Activated CD8-positive, alpha-beta T cell treated with anti-CD3 and anti-CD28 coated beads, Interleukin-2, amount 10 ng/mL, durations not matched to agents 7 days and 5 days (primary cell): ENCODE measurements around the gene KDM1A. TPM values are rescaled to one million over a fixed set of nuclear protein-coding genes. Genes with fewer than 3 reads are reported as not detected.

Experiments used
- ATAC-seq: fragments of 150-1000 bp; cut with Tn5 transposase; one replicate; pipeline ENCODE4 v1.10.0; 2021; ENCODE audit warnings: moderate library complexity
- CTCF ChIA-PET: fragments of 350-600 bp; sonication (Branson Sonifier 250); formaldehyde crosslinking; loops from one replicate; lab custom pipeline; 2021; ENCODE audit warnings: antibody characterized with exemption; lab: Charles Lee
- POLR2A ChIA-PET: fragments of 350-600 bp; sonication (Branson Sonifier 250); formaldehyde crosslinking; loops from one replicate; lab custom pipeline; 2021; ENCODE audit warnings: antibody characterized with exemption; lab: Charles Lee
- DNase-seq: peaks from one replicate; pipeline ENCODE4 v3.0.0-alpha.2; 2020
- H3K27ac Mint-ChIP-seq: one replicate; pipeline ENCODE4 v1.8.0; 2021; ENCODE audit warnings: mild to moderate bottlenecking, mixed read lengths
- H3K27me3 Mint-ChIP-seq: one replicate; pipeline ENCODE4 v1.8.0; 2021; ENCODE audit warnings: low read depth, mixed read lengths
- H3K36me3 Mint-ChIP-seq: one replicate; pipeline ENCODE4 v1.8.0; 2021; ENCODE audit warnings: low read depth, mixed read lengths
- H3K4me1 Mint-ChIP-seq: one replicate; pipeline ENCODE4 v1.8.0; 2021; ENCODE audit warnings: low read depth, mixed read lengths
- H3K4me3 Mint-ChIP-seq: one replicate; pipeline ENCODE4 v1.8.0; 2021; ENCODE audit warnings: mild to moderate bottlenecking, mixed read lengths
- H3K9me3 Mint-ChIP-seq: one replicate; pipeline ENCODE4 v1.8.0; 2022; ENCODE audit warnings: mixed read lengths; ENCODE audit not compliant: insufficient read depth
- microRNA-seq: library from miRNA; unstranded; fragments of <30 nt; microRNA quantifications from one replicate; pipeline ENCODE4 v1.2.0, GENCODE V29; 2022
- total RNA-seq, 2 experiments: library from RNA; stranded (reverse); gene quantifications; one replicate each; pipeline ENCODE4 v1.2.3, GENCODE V29; 2021

Gene KDM1A
- total RNA-seq, 2 experiments from 2014 or later, result 53.4 to 54.7 TPM

DNA sequence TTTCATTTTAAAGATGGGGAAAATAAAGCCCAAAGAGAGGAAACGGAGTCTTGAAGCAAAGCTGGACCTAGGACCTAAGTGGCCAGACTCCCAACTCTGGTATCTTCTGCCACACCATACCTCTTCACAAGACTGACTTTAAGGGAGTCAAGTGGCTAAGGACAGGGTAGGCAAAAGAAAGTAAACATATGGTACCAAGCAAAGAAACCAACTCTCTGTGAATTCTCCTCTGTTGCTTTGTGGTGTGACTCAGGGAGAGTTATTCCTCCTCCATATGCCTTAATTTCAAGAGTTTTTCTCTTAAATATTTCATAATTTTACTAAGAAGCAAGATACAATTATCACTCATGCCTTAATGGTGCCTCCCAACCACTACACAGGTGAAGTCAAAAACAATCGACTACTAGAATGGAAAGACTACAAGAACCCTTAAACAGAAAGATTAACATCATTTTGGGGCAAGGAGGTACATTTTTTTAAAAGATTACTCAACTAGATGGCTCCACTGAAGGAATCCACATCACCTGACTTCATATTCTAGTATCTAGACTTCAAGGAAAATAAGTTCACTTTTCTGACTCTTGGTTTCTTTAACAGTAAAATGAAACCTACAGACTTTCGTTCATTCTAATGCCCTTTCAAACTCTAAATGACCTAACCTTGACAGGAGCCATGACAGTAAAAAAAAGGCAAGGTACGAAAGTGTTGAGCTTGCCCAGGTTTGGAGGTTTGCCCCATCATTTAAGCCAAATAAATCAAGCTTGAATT lies 105.2 kb downstream of the KDM1A start:
- H3K4me1 Mint-ChIP-seq, result peaks cover 17% of the 10 kb centered on the region
- no peak overlapping the region for H3K4me3 Mint-ChIP-seq
- no peaks in the 10 kb centered on the region for H3K9me3 Mint-ChIP-seq
- DNase-seq (no peak), ATAC-seq (no peak)
- ChIA-PET CTCF (interaction anchor here (0.8 to 2.1 kb wide), 2 partner anchors 54 to 60 kb away, joined by 3 to 9 read pairs; no protein-coding TSS in a partner anchor), POLR2A (no interaction called here)
- no peaks in the 10 kb centered on the region for H3K36me3 Mint-ChIP-seq
- no peak overlapping the region for H3K27ac Mint-ChIP-seq
- H3K27me3 Mint-ChIP-seq, result no peaks in the 10 kb centered on the region

DNA sequence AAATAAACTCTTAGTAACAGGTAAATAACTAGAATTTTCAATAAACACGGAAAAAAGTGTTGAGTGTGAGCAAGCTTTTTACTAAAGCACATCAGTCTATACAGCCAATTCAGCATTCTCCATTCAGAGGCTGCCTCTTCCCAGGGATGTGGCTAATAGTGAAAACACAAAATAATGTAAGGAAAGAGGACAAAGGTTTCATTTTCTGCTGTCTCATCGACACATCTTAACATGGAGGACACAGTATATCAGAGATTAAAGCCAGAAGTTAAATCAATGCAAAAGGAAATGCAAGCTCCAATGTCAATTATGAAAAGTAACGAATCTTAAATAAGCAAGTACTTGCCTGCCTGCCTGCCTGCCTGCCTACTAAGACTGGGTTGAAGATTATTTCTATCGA lies 106.2 kb downstream of the KDM1A start:
- CTCF ChIA-PET, result interaction anchor here (1.6 to 2.1 kb wide), 2 partner anchors 25 to 58 kb away, joined by 4 to 9 read pairs; no protein-coding TSS in a partner anchor
- POLR2A ChIA-PET, result no interaction called here

DNA sequence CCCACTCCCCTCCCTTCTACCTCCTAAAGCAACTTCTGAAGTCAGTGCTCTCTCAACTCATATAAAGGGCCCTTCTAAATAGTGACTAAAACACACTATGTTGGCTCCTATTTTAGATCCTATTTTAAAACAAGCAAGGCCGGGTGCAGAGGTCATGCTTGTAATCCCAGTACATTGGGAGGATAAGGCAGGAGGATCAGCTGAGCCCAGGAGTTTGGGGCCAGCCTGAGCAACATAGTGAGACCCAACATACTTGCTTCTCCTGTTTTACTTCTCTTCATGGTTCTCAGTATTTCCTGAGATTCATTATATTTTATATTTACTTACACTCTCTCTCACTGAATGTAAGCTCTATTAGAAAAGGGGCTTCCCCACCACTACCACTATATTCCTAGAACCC lies 106.9 kb downstream of the KDM1A start:
- CTCF ChIA-PET, result interaction anchor here (1.3 to 1.6 kb wide), 3 partner anchors 26 to 90 kb away, joined by 4 to 5 read pairs (median 4); no protein-coding TSS in a partner anchor

More for the DNA sequence above, 106.2 kb downstream of the KDM1A start:
- H3K36me3 Mint-ChIP-seq, result no peaks in the 10 kb centered on the region
- DNase-seq (no peak), ATAC-seq (no peak)
- H3K4me1 Mint-ChIP-seq, result peaks cover 11% of the 10 kb centered on the region
- H3K27me3 Mint-ChIP-seq, result no peaks in the 10 kb centered on the region
- no peak overlapping the region for H3K27ac Mint-ChIP-seq
- no peaks in the 10 kb centered on the region for H3K9me3 Mint-ChIP-seq
- H3K4me3 Mint-ChIP-seq, result no peak overlapping the region

DNA sequence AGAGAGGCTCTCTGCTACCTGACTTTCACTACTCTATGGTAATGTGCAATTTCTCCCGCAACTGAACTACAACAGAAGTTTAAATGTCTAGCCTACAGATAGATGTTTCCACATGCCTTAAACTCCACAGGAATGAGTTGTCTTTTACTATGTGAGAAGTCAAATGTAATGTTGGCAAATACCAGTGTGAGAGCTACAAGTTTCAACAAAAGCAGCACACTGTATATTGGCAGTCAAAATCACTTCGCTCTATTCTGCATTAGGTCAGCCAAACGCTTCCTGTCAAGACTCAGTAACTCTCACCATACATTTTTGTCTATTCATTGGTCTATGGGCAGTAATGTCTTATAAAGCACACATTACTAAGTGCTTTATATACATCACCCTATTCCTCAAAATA lies 107.5 kb downstream of the KDM1A start:
- H3K27me3 Mint-ChIP-seq, result no peaks in the 10 kb centered on the region
- POLR2A ChIA-PET, result no interaction called here
- no peak overlapping the region for H3K27ac Mint-ChIP-seq
- H3K4me3 Mint-ChIP-seq, result no peak overlapping the region
- CTCF ChIA-PET, result interaction anchor here (0.8 to 1.6 kb wide), 4 partner anchors 9 to 89 kb away, joined by 3 to 5 read pairs (median 4); no protein-coding TSS in a partner anchor
- no peak for DNase-seq
- peaks cover 11% of the 10 kb centered on the region for H3K4me1 Mint-ChIP-seq
- no peaks in the 10 kb centered on the region for H3K36me3 Mint-ChIP-seq
- ATAC-seq, result no peak
- no peaks in the 10 kb centered on the region for H3K9me3 Mint-ChIP-seq

More for the DNA sequence above, 106.9 kb downstream of the KDM1A start:
- POLR2A ChIA-PET, result no interaction called here
- no peaks in the 10 kb centered on the region for H3K27me3 Mint-ChIP-seq
- no peaks in the 10 kb centered on the region for H3K36me3 Mint-ChIP-seq
- H3K9me3 Mint-ChIP-seq, result no peaks in the 10 kb centered on the region
- ATAC-seq, result no peak
- no peak overlapping the region for H3K4me3 Mint-ChIP-seq
- peaks cover 11% of the 10 kb centered on the region for H3K4me1 Mint-ChIP-seq
- H3K27ac Mint-ChIP-seq, result no peak overlapping the region
- no peak for DNase-seq

DNA sequence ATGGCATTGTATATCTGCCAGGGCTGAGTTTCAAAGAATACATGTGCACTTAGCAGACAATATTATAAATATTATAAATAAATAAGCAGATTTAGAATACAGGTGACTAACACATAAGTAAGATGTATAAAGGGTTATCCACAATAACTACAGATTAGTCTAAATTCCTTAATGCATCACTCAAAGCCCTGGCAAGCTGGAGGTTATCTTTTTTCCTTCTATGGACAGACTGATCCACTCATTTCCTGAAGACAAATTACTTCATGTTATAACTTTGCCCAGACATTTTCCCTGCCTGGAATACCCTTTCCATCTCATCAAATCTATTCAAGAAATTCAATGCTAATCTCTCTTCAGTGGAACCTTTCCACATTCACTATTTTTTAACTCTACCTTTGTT lies 110.6 kb downstream of the KDM1A start:
- H3K4me1 Mint-ChIP-seq, result no peaks in the 10 kb centered on the region
- CTCF ChIA-PET, result no interaction called here
- DNase-seq, result no peak
- H3K4me3 Mint-ChIP-seq, result no peak overlapping the region
- H3K27ac Mint-ChIP-seq, result no peak overlapping the region
- POLR2A ChIA-PET, result no interaction called here
- H3K36me3 Mint-ChIP-seq, result no peaks in the 10 kb centered on the region
- no peaks in the 10 kb centered on the region for H3K27me3 Mint-ChIP-seq
- H3K9me3 Mint-ChIP-seq, result no peaks in the 10 kb centered on the region
- ATAC-seq, result no peak

DNA sequence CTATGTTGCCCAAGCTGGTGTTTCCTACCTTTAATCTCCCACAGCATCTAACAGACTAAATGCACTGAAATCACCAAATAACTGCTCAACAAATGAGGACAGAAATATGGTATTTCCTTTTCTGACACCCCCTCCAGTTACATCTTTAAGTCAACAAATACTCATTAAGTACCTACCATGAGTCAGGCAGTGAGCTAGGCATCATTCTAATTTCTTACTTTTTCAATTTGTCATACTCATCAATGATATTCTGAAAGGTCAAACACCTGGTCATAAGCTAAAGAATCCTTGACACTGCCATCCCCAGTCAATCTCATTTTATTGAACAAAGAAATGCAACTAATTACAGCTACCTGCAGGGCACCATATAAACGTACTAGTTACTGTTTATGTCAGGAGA lies 112.8 kb downstream of the KDM1A start:
- ChIA-PET CTCF (interaction anchor here (0.8 to 2.8 kb wide), 4 partner anchors 19 to 52 kb away, joined by 4 to 14 read pairs (median 4); no protein-coding TSS in a partner anchor), POLR2A (no interaction called here)
- Mint-ChIP-seq H3K4me1 (no peaks in the 10 kb centered on the region), H3K27me3 (no peaks in the 10 kb centered on the region), H3K36me3 (peaks cover 2% of the 10 kb centered on the region), H3K9me3 (no peaks in the 10 kb centered on the region), H3K4me3 (no peak overlapping the region), H3K27ac (no peak overlapping the region)
- ATAC-seq (no peak), DNase-seq (no peak)

Small RNAs within 50 kb of the gene (microRNA-seq; reads per million reads assigned to microRNA genes)
- gene MIR3115 (not detected), gene MIR4419A (not detected)

Other genes with a start within 250 kb of the KDM1A start
- gene LACTBL1, start 46.6 kb upstream of the KDM1A start, total RNA-seq, result not detected
- gene TEX46, start 3.6 kb upstream of the KDM1A start, total RNA-seq, result not detected
- 10 to 100 TPM; 15.2 to 16.0 TPM for gene LUZP1, start 149.4 kb downstream of the KDM1A start, total RNA-seq
- gene HTR1D, start 198.0 kb downstream of the KDM1A start, total RNA-seq, result not detected